Activated CD8-positive, alpha-beta T cell treated with anti-CD3 and anti-CD28 coated beads for 36 hours (primary cell): Measurements from ENCODE around the gene BRAF. TPM values are rescaled to one million over a fixed set of nuclear protein-coding genes. Genes with fewer than 3 reads are reported as not detected.
A peak's percentile ranks its signal among the peaks of the same experiment; 100 is the strongest.
"Not testable (repeated sequence)": the region's sequence is repeated elsewhere in the genome, so short reads cannot be mapped to it uniquely, and the experiment has no call there.

Experiments
- ATAC-seq: fragments of 200-7000 bp; cut with Tn5 transposase; one replicate; pipeline ENCODE4 v1.10.0; 2021; ENCODE audit warnings: mild to moderate bottlenecking, moderate library complexity
- CTCF ChIA-PET: fragments of 350-600 bp; sonication (Branson Sonifier 250); formaldehyde crosslinking; loops from one replicate; lab custom pipeline; 2021; ENCODE audit warnings: antibody characterized with exemption; lab: Charles Lee
- POLR2A ChIA-PET: fragments of 350-600 bp; sonication (Branson Sonifier 250); formaldehyde crosslinking; loops from one replicate; lab custom pipeline; 2021; ENCODE audit warnings: antibody characterized with exemption; lab: Charles Lee
- DNase-seq: peaks from one replicate; pipeline ENCODE4 v3.0.0-alpha.2; 2020
- H3K27ac Mint-ChIP-seq: one replicate; pipeline ENCODE4 v1.8.0; 2021; ENCODE audit warnings: mild to moderate bottlenecking, mixed read lengths
- H3K27me3 Mint-ChIP-seq: one replicate; pipeline ENCODE4 v1.8.0; 2021; ENCODE audit warnings: mixed read lengths
- H3K36me3 Mint-ChIP-seq: one replicate; pipeline ENCODE4 v1.8.0; 2021; ENCODE audit warnings: low read depth, mixed read lengths
- H3K4me1 Mint-ChIP-seq: one replicate; pipeline ENCODE4 v1.8.0; 2021; ENCODE audit warnings: low read depth, mixed read lengths
- H3K4me3 Mint-ChIP-seq: one replicate; pipeline ENCODE4 v1.8.0; 2021; ENCODE audit warnings: mild to moderate bottlenecking, moderate library complexity, mixed read lengths
- H3K9me3 Mint-ChIP-seq: one replicate; pipeline ENCODE4 v1.8.0; 2021; ENCODE audit warnings: mixed read lengths
- intact Hi-C: fragments of 100-400 bp; cut with micrococcal nuclease; formaldehyde crosslinking; loops from one replicate; pipeline ENCODE4 v1.10.0; 2022
- total RNA-seq, 2 experiments: library from RNA; stranded (reverse); gene quantifications; one replicate each; pipeline ENCODE4 v1.2.3, GENCODE V29; 2021
- TF ChIP-seq, protein P1 (sequence below): fragments of 200-600 bp; IDR thresholded peaks from one replicate; pipeline ENCODE4 v1.8.0; 2022; ENCODE audit warnings: antibody characterized with exemption, mild to moderate bottlenecking

The BRAF gene
- total RNA-seq, 2 experiments from 2014 or later = 30.0 to 30.6 TPM

DNA sequence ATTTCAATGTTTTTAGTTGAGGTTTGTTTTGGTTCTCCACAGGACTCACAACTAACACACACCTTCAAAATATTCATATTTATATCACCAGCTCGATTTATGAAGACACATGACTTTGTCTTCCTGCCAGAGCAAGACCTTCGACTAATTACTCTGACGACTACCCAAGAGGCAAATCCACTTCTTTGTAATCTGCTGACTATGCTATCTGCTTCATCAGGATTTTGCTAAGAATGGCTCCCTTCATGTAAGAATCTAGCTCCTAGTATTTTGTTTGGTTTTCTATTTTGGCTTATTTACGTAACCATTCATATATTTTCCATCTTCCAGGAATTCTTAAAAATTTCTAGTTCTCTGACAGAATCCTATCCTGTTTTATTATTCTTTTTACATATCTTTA lies 93.0 kb downstream of the BRAF start:
- no peak overlapping the region for H3K27ac Mint-ChIP-seq
- peaks cover 3% of the 10 kb centered on the region for H3K4me1 Mint-ChIP-seq
- no peaks in the 10 kb centered on the region for H3K27me3 Mint-ChIP-seq
- TF ChIP-seq, protein P1, sequence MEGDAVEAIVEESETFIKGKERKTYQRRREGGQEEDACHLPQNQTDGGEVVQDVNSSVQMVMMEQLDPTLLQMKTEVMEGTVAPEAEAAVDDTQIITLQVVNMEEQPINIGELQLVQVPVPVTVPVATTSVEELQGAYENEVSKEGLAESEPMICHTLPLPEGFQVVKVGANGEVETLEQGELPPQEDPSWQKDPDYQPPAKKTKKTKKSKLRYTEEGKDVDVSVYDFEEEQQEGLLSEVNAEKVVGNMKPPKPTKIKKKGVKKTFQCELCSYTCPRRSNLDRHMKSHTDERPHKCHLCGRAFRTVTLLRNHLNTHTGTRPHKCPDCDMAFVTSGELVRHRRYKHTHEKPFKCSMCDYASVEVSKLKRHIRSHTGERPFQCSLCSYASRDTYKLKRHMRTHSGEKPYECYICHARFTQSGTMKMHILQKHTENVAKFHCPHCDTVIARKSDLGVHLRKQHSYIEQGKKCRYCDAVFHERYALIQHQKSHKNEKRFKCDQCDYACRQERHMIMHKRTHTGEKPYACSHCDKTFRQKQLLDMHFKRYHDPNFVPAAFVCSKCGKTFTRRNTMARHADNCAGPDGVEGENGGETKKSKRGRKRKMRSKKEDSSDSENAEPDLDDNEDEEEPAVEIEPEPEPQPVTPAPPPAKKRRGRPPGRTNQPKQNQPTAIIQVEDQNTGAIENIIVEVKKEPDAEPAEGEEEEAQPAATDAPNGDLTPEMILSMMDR = no peak
- H3K9me3 Mint-ChIP-seq = no peaks in the 10 kb centered on the region
- intact Hi-C loops = no loop called here
- POLR2A ChIA-PET = no interaction called here
- H3K4me3 Mint-ChIP-seq = no peak overlapping the region
- ATAC-seq (no peak), DNase-seq (no peak)
- CTCF ChIA-PET = interaction anchor here (2.5 kb wide), 1 partner anchor 20 kb away, joined by 14 read pairs; no protein-coding TSS in a partner anchor
- H3K36me3 Mint-ChIP-seq = peaks cover 16% of the 10 kb centered on the region

DNA sequence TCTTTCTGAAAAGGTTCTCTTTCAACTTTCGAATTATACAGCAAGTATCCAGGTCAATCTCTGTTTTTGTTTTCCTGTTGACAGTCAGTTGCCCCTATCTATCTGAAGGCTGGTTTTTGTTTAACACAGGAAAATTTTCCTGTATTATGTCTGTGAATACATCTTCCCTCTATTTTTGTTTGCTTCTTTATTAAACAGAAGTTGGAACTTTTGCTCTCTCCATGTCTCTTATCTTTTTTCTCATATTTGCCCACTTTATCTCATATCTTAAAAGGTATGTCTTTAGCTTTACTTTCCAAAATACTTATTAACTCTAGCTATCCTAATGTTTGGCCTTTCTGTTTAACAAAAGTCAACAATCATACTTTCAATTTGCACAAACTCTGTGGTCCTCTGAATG lies 95.0 kb downstream of the BRAF start:
- TF ChIP-seq, protein P1 = no peak
- Mint-ChIP-seq H3K4me1 (peaks cover 3% of the 10 kb centered on the region), H3K27me3 (no peaks in the 10 kb centered on the region), H3K36me3 (peaks cover 19% of the 10 kb centered on the region), H3K4me3 (no peak overlapping the region), H3K9me3 (no peaks in the 10 kb centered on the region), H3K27ac (peak overlapping the region; percentile 7)
- no peak for DNase-seq
- intact Hi-C loops = no loop called here
- ATAC-seq = no peak
- CTCF ChIA-PET = interaction anchor here (1.3 to 2.5 kb wide), 3 partner anchors 18 to 184 kb away, joined by 3 to 14 read pairs (median 3); no protein-coding TSS in a partner anchor
- POLR2A ChIA-PET = interaction anchor here (0.5 kb wide), 1 partner anchor 150 kb away, joined by 3 read pairs; no protein-coding TSS in a partner anchor

DNA sequence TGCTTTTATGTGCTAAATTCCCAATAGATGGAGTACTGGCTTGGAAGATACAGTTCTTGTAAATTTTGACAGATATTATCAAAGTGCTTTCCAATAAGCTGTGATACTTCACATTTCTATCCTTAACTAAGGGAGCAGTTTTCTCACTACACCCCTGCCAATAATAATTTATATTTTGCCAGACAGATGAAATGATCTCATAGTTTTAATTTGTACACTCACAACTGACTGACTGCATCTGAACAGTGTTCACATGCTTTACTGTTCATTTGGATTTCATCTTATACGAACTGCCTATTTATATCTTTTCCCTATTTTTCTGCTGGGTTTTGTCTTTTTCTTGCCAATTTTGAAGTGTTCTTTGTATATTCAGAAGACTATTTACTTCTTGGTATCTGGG lies 96.0 kb downstream of the BRAF start:
- TF ChIP-seq, protein P1 = no peak
- Mint-ChIP-seq H3K27me3 (no peaks in the 10 kb centered on the region), H3K4me3 (no peak overlapping the region), H3K9me3 (no peaks in the 10 kb centered on the region), H3K27ac (no peak overlapping the region), H3K36me3 (peaks cover 13% of the 10 kb centered on the region), H3K4me1 (no peaks in the 10 kb centered on the region)
- ChIA-PET POLR2A (no interaction called here), CTCF (interaction anchor here (0.6 kb wide), 1 partner anchor 28 kb away, joined by 3 read pairs; no protein-coding TSS in a partner anchor)
- DNase-seq (no peak), ATAC-seq (no peak)
- intact Hi-C loops = no loop called here

DNA sequence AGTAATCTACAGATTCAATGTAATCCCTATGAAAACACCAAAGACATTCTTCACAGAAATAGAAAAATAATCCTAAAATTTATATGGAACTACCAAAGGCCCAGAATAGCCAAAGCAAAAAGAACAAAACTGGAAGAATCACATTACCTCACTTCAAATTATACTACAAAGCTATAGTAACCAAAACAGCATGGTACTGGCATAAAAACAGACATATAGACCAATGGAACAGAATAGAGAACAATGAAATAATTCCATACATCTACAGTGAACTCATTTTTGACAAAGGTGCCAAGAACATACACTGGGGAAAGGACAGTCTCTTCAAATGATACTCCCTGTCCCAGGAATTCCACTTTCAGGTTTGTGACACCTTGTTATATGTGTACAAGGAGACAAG lies 107.3 kb downstream of the BRAF start:
- POLR2A ChIA-PET, H3K27ac Mint-ChIP-seq, intact Hi-C loops, ATAC-seq, H3K27me3 Mint-ChIP-seq, H3K4me3 Mint-ChIP-seq, H3K4me1 Mint-ChIP-seq, DNase-seq: not testable (repeated sequence)
- CTCF ChIA-PET = interaction anchor here (1.0 kb wide), 1 partner anchor 166 kb away, joined by 4 read pairs; no protein-coding TSS in a partner anchor
- Mint-ChIP-seq H3K9me3 (peaks cover 13% of the 10 kb centered on the region), H3K36me3 (peaks cover 19% of the 10 kb centered on the region)

DNA sequence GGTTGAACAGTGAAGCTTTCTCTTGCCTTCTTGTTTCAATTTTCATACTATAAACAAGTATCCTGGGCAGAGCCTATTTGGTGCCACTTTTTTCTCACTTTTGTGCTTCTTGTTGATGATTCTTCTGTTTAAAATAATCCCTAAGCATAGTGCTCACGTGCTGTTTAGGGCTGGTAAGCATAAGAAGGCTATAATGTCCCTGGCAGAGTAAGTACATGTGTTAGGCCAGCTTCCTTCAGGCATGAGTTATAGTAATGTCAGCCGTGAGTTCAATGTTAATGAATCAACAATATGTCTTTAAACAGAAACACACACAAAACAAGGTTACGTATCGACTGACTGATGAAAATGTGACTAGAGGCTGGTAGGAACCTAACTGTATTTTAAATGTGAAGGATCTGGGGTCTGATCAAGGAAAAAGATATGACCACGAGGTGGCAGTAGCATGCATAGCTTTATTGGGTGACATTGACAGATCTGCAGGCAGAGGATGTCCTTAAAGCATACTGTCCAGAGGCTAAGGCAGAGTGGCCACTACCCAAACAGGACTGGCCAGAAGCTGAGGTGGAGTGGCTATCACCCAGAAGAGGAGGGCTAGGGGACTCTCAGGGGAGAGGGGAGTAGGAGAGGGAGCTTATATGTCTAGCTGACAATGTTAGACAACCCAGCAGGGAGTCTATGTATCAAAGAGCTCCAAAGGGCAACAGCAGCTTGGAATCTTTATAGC lies 113.7 kb downstream of the BRAF start:
- Mint-ChIP-seq H3K4me1 (peaks cover 5% of the 10 kb centered on the region), H3K27me3 (no peaks in the 10 kb centered on the region), H3K4me3 (no peak overlapping the region), H3K9me3 (no peaks in the 10 kb centered on the region), H3K27ac (no peak overlapping the region), H3K36me3 (no peaks in the 10 kb centered on the region)
- CTCF ChIA-PET = interaction anchor here (0.6 to 6.8 kb wide), 46 partner anchors 8 to 723 kb away, joined by 3 to 82 read pairs (median 6); partner anchors contain the start of genes BRAF and MRPS33
- intact Hi-C loops = loop anchor here (2.0 to 5.0 kb wide), 3 partner anchors 111 to 202 kb away; partner anchors contain the start of gene BRAF
- ATAC-seq = peak; percentile 77
- DNase-seq = peak; percentile 76
- TF ChIP-seq, protein P1 = peak; percentile 77
- POLR2A ChIA-PET = interaction anchor here (0.6 to 1.0 kb wide), 3 partner anchors 12 to 262 kb away, joined by 3 read pairs; partner anchors contain the start of gene TMEM178B
